GM12878 (cell line): Measurements from ENCODE around the gene RPL21. TPM values are rescaled to one million over a fixed set of nuclear protein-coding genes. Genes with fewer than 3 reads are reported as not detected.

Experiments
- DPF2 ChIP-seq: fragments of 450-650 bp; IDR thresholded peaks from 2 replicates; pipeline ENCODE4 v1.6.1; 2017; ENCODE audit warnings: mild to moderate bottlenecking
- MXI1 ChIP-seq: fragments of 150-350 bp; IDR thresholded peaks from 2 replicates; pipeline ENCODE4 v1.6.1; 2011; ENCODE audit warnings: low read depth, mild to moderate bottlenecking, inconsistent platforms, low read length, improper control_type of control experiment
- POLR2A ChIP-seq: IDR thresholded peaks from 2 replicates; pipeline ENCODE4 v1.6.1; 2011; ENCODE audit warnings: low read depth, mild to moderate bottlenecking, low read length
- POU2F2 ChIP-seq: IDR thresholded peaks from 3 replicates; pipeline ENCODE4 v1.6.1; 2011; ENCODE audit warnings: low read depth, mild to moderate bottlenecking, low read length, borderline replicate concordance
- SMARCA5 ChIP-seq: fragments of 450-650 bp; IDR thresholded peaks from 2 replicates; pipeline ENCODE4 v1.6.1; 2017; ENCODE audit warnings: mild to moderate bottlenecking
- polyA plus RNA-seq, 11 experiments: library from polyadenylated mRNA; depleted of rRNA in 4 of 11; unstranded in 6 of 11; stranded (reverse) in 5 of 11; fragments of >200 nt; fragmentation: Nextera tagmentation in 4 of 11; fragmentation: Illumina TruSeq in 1 of 11; extraction: Ambion mirVana in 4 of 11; extraction: Trizol in 1 of 11; gene quantifications; 1 replicate in 1 of 11; 2 replicates in 10 of 11; pipeline versions ENCODE4 v1.2.1 to v1.2.3, GENCODE V29; 2011 to 2016; ENCODE audit warnings: inconsistent platforms in 2 of 11, missing spikeins in 2 of 11, low read depth in 1 of 11
- total RNA-seq, 4 experiments: library from RNA; depleted of rRNA in 3 of 4; stranded (reverse); fragments of >200 nt in 3 of 4; fragmentation: Illumina TruSeq in 1 of 4; extraction: Trizol in 1 of 4; gene quantifications; 2 replicates each; pipeline versions ENCODE4 v1.2.1 to v1.2.3, GENCODE V29; 2013 to 2021
- TF ChIP-seq, protein P1 (sequence below): fragments of 450-650 bp; formaldehyde crosslinking; IDR thresholded peaks from 2 replicates; pipeline ENCODE4 v1.4.0; 2020; ENCODE audit warnings: mild to moderate bottlenecking, moderate library complexity
- TF ChIP-seq, protein P2 (sequence below): fragments of 450-650 bp; IDR thresholded peaks from 2 replicates; pipeline ENCODE4 v1.6.1; 2017; ENCODE audit warnings: mild to moderate bottlenecking
- TF ChIP-seq, protein P3 (sequence below): IDR thresholded peaks from 2 replicates; pipeline ENCODE4 v1.6.1; 2011; ENCODE audit warnings: borderline replicate concordance, low read depth, mild to moderate bottlenecking, moderate library complexity, low read length; ENCODE audit not compliant: insufficient read depth, poor library complexity, severe bottlenecking

The RPL21 gene
- total and polyA plus RNA-seq, 10 of the 15 experiments (the other 5 are each of a cell fraction or from before 2014, with no cell fraction given), result 817 to 9,760 (median 1,698) TPM

DNA sequence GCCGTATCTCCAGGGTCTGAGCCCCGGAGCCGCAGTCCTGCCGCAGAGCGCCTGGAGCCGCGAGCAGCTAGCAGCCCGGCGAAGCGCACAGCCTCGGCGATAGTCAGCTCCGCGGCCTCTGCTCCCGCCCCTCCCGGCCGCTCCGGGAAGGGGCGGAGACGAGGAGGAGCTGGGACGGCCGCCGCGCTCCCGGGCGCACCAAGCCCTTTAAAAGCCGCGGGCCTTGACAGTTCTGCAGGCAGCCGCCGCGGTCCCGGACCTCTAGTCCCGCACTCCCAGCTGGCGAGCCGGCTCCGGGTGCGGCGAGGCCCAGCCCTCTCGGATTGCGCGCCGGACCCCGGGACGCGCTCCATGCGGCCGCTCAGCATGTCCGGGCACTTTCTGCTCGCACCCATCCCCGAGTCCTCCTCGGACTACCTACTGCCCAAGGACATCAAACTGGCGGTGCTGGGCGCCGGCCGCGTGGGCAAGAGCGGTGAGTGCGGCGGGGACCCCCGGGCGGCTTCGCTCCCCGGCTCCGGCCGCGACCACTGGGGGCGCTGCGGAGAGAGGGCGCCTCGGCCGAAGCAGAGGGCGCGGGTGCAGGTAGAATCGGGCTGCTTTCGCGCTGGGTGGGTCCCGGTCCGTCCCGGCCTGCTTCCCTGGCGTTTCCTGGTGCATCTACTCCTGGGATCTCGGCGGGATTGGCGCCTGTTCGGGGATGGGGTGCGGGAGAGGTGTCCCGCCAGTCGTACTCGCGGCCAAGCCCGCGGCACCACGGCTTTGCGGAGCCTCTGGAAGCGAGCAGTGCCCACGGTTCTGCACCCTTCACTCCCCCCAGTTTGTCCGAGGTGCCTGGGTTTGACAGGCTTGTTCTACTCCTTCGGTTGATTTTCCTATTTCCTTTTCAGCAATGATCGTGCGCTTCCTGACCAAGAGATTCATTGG lies 19.5 kb downstream of the RPL21 start, which contains the start of gene RASL11A (continued):
- TF ChIP-seq, protein P1, sequence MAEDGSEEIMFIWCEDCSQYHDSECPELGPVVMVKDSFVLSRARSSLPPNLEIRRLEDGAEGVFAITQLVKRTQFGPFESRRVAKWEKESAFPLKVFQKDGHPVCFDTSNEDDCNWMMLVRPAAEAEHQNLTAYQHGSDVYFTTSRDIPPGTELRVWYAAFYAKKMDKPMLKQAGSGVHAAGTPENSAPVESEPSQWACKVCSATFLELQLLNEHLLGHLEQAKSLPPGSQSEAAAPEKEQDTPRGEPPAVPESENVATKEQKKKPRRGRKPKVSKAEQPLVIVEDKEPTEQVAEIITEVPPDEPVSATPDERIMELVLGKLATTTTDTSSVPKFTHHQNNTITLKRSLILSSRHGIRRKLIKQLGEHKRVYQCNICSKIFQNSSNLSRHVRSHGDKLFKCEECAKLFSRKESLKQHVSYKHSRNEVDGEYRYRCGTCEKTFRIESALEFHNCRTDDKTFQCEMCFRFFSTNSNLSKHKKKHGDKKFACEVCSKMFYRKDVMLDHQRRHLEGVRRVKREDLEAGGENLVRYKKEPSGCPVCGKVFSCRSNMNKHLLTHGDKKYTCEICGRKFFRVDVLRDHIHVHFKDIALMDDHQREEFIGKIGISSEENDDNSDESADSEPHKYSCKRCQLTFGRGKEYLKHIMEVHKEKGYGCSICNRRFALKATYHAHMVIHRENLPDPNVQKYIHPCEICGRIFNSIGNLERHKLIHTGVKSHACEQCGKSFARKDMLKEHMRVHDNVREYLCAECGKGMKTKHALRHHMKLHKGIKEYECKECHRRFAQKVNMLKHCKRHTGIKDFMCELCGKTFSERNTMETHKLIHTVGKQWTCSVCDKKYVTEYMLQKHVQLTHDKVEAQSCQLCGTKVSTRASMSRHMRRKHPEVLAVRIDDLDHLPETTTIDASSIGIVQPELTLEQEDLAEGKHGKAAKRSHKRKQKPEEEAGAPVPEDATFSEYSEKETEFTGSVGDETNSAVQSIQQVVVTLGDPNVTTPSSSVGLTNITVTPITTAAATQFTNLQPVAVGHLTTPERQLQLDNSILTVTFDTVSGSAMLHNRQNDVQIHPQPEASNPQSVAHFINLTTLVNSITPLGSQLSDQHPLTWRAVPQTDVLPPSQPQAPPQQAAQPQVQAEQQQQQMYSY, result no peak
- TF ChIP-seq, protein P2, sequence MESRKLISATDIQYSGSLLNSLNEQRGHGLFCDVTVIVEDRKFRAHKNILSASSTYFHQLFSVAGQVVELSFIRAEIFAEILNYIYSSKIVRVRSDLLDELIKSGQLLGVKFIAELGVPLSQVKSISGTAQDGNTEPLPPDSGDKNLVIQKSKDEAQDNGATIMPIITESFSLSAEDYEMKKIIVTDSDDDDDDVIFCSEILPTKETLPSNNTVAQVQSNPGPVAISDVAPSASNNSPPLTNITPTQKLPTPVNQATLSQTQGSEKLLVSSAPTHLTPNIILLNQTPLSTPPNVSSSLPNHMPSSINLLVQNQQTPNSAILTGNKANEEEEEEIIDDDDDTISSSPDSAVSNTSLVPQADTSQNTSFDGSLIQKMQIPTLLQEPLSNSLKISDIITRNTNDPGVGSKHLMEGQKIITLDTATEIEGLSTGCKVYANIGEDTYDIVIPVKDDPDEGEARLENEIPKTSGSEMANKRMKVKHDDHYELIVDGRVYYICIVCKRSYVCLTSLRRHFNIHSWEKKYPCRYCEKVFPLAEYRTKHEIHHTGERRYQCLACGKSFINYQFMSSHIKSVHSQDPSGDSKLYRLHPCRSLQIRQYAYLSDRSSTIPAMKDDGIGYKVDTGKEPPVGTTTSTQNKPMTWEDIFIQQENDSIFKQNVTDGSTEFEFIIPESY, result peak; percentile 79
- TF ChIP-seq SMARCA5 (peak; percentile 90), MXI1 (0 out of 2 replicates have a peak, but pooled peaks have one; percentile 29), DPF2 (peak; percentile 63; the same call in 1 of the 2 replicates), POLR2A (peak; percentile 57; the same call in 1 of the 2 replicates), POU2F2 (0 out of 3 replicates have a peak, but pooled peaks have one; percentile 14)
- TF ChIP-seq, protein P3, sequence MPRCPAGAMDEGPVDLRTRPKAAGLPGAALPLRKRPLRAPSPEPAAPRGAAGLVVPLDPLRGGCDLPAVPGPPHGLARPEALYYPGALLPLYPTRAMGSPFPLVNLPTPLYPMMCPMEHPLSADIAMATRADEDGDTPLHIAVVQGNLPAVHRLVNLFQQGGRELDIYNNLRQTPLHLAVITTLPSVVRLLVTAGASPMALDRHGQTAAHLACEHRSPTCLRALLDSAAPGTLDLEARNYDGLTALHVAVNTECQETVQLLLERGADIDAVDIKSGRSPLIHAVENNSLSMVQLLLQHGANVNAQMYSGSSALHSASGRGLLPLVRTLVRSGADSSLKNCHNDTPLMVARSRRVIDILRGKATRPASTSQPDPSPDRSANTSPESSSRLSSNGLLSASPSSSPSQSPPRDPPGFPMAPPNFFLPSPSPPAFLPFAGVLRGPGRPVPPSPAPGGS, result no peak
